HepG2 (cell line): Measurements from ENCODE around the gene IRF6. TPM values are rescaled to one million over a fixed set of nuclear protein-coding genes. Genes with fewer than 3 reads are reported as not detected.

Experiments used
- ATAC-seq: fragments of 200-7000 bp; cut with Tn5 transposase; 3 replicates; pipeline ENCODE4 v1.9.1; 2020; ENCODE audit warnings: mild to moderate bottlenecking, moderate library complexity
- BruUV-seq: library from RNA; stranded (reverse); fragments of 400-500 nt; replicated peaks from 2 replicates; lab custom pipeline; 2021; lab: Mats Ljungman, UMichigan
- CTCF ChIA-PET: fragments of 300-600 bp; formaldehyde crosslinking; extraction: SDS; loops from one replicate; lab custom pipeline; 2021; ENCODE audit warnings: low total read pairs, inconsistent platforms, low intra/inter-chr PET ratio; lab: Yijun Ruan, JAX
- POLR2A ChIA-PET: fragments of 350-600 bp; sonication (Branson Sonifier 250); formaldehyde crosslinking; loops from one replicate; lab custom pipeline; 2020; ENCODE audit warnings: antibody characterized with exemption, inconsistent platforms; lab: Yijun Ruan, JAX
- DNase-seq: peaks from one replicate; pipeline ENCODE4 v3.0.0-alpha.2; 2015; ENCODE audit warnings: low spot score
- FAIRE-seq: peaks from 3 replicates; lab custom pipeline; 2011; peaks lifted over from hg19 to GRCh38; lab: Jason Lieb, UNC
- H2AFZ ChIP-seq: one replicate; pipeline ENCODE4 v1.6.1; 2011; ENCODE audit warnings: low read length, inconsistent platforms
- H3K27ac ChIP-seq: fragments of 300-600 bp; 3 replicates; pipeline ENCODE4 v1.8.0; 2011; ENCODE audit warnings: mixed run types, mild to moderate bottlenecking, mixed read lengths, low read length, inconsistent platforms; ENCODE audit not compliant: insufficient read depth; ENCODE audit errors: extremely low read length
- H3K27me3 ChIP-seq, 2 experiments: fragments of 200-600 bp in 1 of 2; 2 replicates in 1 of 2; 3 replicates in 1 of 2; pipeline versions ENCODE4 v1.6.0 to v1.8.0; 2011; ENCODE audit warnings: low read length in 2 of 2, mild to moderate bottlenecking in 2 of 2, moderate library complexity in 2 of 2, inconsistent platforms in 1 of 2; ENCODE audit not compliant: insufficient read depth in 2 of 2, control insufficient read depth in 1 of 2
- H3K36me3 ChIP-seq, 2 experiments: fragments of 200-600 bp in 1 of 2; replicated peaks in 1 of 2; 2 replicates in 1 of 2; 3 replicates in 1 of 2; pipeline versions ENCODE4 v1.5.1 to v1.8.0; 2011; ENCODE audit warnings: low read length in 2 of 2, inconsistent platforms in 1 of 2; ENCODE audit not compliant: insufficient read depth in 2 of 2, control insufficient read depth in 1 of 2
- H3K4me1 ChIP-seq: 2 replicates; pipeline ENCODE4 v1.5.1; 2012; ENCODE audit warnings: low read length, inconsistent platforms; ENCODE audit not compliant: insufficient read depth
- H3K4me2 ChIP-seq: 2 replicates; pipeline ENCODE4 v1.6.0; 2011; ENCODE audit warnings: low read depth, low read length, inconsistent platforms
- H3K4me3 ChIP-seq, 3 experiments: fragments of 200-600 bp in 1 of 3; sonication (generic), shearing (Covaris generic) in 1 of 3; replicated peaks in 1 of 3; 2 replicates each; pipeline ENCODE4 v1.5.1; 2011 to 2016; ENCODE audit warnings: low read length in 3 of 3, inconsistent platforms in 2 of 3, low read depth in 2 of 3, mild to moderate bottlenecking in 2 of 3, control low read depth in 1 of 3, mixed read lengths in 1 of 3; ENCODE audit not compliant: insufficient read depth in 1 of 3
- H3K79me2 ChIP-seq: one replicate; pipeline ENCODE4 v1.6.1; 2011; ENCODE audit warnings: low read length, inconsistent platforms; ENCODE audit not compliant: insufficient read depth
- H3K9ac ChIP-seq: 2 replicates; pipeline ENCODE4 v1.6.0; 2011; ENCODE audit warnings: mild to moderate bottlenecking, low read depth, low read length, inconsistent platforms; ENCODE audit not compliant: insufficient read depth
- H3K9me3 ChIP-seq: 2 replicates; pipeline ENCODE4 v1.5.1; 2012; ENCODE audit warnings: mild to moderate bottlenecking, low read length
- H4K20me1 ChIP-seq: 2 replicates; pipeline ENCODE4 v1.6.0; 2011; ENCODE audit warnings: inconsistent platforms, mild to moderate bottlenecking, low read length, moderate library complexity; ENCODE audit not compliant: insufficient read depth
- CHD4 ChIP-seq: fragments of 200-600 bp; sonication (generic); IDR thresholded peaks from 2 replicates; pipeline ENCODE4 v1.7.0; 2017; ENCODE audit warnings: mild to moderate bottlenecking, low read length, borderline replicate concordance
- ETV5 ChIP-seq: IDR thresholded peaks from 2 replicates; pipeline ENCODE4 v1.6.1; 2018; ENCODE audit warnings: missing biosample characterization, missing genetic modification reagents, inconsistent platforms, borderline replicate concordance
- JDP2 ChIP-seq: sonication (generic); formaldehyde crosslinking; IDR thresholded peaks from 2 replicates; pipeline ENCODE4 v1.8.1; 2022; ENCODE audit warnings: missing genetic modification reagents, borderline replicate concordance
- KLF11 ChIP-seq: IDR thresholded peaks from 2 replicates; pipeline ENCODE4 v1.6.1; 2016; ENCODE audit warnings: missing compliant biosample characterization
- MAFF ChIP-seq: IDR thresholded peaks from 2 replicates; pipeline ENCODE4 v1.6.1; 2011; ENCODE audit warnings: low read depth, low read length, improper control_type of control experiment
- RNF219 ChIP-seq: sonication (generic); formaldehyde crosslinking; IDR thresholded peaks from 2 replicates; pipeline ENCODE4 v1.5.0; 2020; ENCODE audit warnings: mild to moderate bottlenecking, missing genetic modification reagents
- ZNF383 ChIP-seq: sonication (generic); formaldehyde crosslinking; IDR thresholded peaks from 2 replicates; pipeline ENCODE4 v1.4.0; 2020; ENCODE audit warnings: missing genetic modification reagents, mild to moderate bottlenecking, borderline replicate concordance
- WGBS: methylation state at CpG from one replicate; pipeline ENCODE4 v1.1.6; 2017; ENCODE audit warnings: low lambda C conversion rate; 5-methylcytosine and 5-hydroxymethylcytosine counted together
- in situ Hi-C: cut with HindIII; loops from 2 replicates; pipeline ENCODE4 v1.10.0; 2017; ENCODE audit warnings: low pct_unique_long_range_greater_than_20kb; ENCODE audit not compliant: extremely low pct_ligation_motif_present
- intact Hi-C: fragments of 100-400 bp; cut with micrococcal nuclease; formaldehyde crosslinking; loops from one replicate; pipeline ENCODE4 v1.10.0; 2022; ENCODE audit not compliant: unreplicated experiment
- polyA plus RNA-seq, 8 experiments: library from polyadenylated mRNA; depleted of rRNA in 3 of 8; stranded (reverse) in 7 of 8; unstranded in 1 of 8; fragments of >200 nt; fragmentation: Illumina TruSeq in 4 of 8; extraction: Trizol in 4 of 8; gene quantifications; 2 replicates each; pipeline versions ENCODE4 v1.2.1 to v1.2.3, GENCODE V29; 2011 to 2016; ENCODE audit warnings: low read depth in 4 of 8, missing spikeins in 1 of 8, mixed read lengths in 1 of 8; ENCODE audit not compliant: insufficient read depth in 1 of 8
- total RNA-seq, 5 experiments: library from RNA; depleted of rRNA; stranded (reverse); fragments of >200 nt; fragmentation: Illumina TruSeq; extraction: Trizol; gene quantifications; 2 replicates each; pipeline ENCODE4 v1.2.3, GENCODE V29; 2016; ENCODE audit warnings: low read depth in 1 of 5
- TF ChIP-seq, protein P1 (sequence below): IDR thresholded peaks from 2 replicates; pipeline ENCODE4 v1.6.1; 2016; ENCODE audit warnings: missing biosample characterization, missing genetic modification reagents, low read depth
- TF ChIP-seq, protein P2 (sequence below), 2 experiments: sonication (generic) in 1 of 2; formaldehyde crosslinking in 1 of 2; IDR thresholded peaks; 2 replicates each; pipeline versions ENCODE4 v1.4.0 to v1.6.1; 2018 to 2020; ENCODE audit warnings: missing genetic modification reagents in 2 of 2, borderline replicate concordance in 1 of 2, low read depth in 1 of 2, mild to moderate bottlenecking in 1 of 2, missing biosample characterization in 1 of 2

The IRF6 gene
- total and polyA plus RNA-seq, 2 of the 13 experiments (the other 11 are each of a cell fraction or from before 2014, with no cell fraction given), result 0.02 TPM; not detected in 1

DNA sequence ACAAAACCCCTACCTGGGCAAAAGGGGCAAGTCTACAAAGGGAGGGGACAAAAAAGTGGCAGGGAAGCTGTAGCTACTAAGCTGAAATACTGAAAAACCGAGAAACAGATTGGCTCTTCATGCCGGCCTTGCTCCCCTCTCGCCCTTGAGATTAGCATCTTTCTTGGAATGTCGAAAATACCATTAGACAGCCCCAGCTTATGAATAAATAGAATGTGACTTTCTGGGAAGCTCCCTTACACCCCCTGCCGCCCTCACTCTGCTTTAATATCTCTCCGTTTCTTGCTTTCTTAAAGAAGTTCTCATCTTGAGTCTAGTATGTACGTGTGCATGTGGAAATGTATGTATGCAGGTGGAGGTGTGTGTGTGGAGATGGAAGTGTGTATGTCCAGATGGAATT lies 36.0 kb downstream of the IRF6 start:
- ChIA-PET CTCF (no interaction called here), POLR2A (no interaction called here)
- intact Hi-C loops, result loop anchor here (1.0 kb wide), 1 partner anchor 22 kb away; no protein-coding TSS in a partner anchor
- no peak overlapping the region for H2AFZ ChIP-seq
- H4K20me1 ChIP-seq, result no peaks in the 10 kb centered on the region
- FAIRE-seq (no peak), DNase-seq (no peak), ATAC-seq (no peak)
- no peak overlapping the region for H3K4me2 ChIP-seq
- H3K79me2 ChIP-seq, result no peaks in the 10 kb centered on the region
- no peaks in the 10 kb centered on the region for H3K4me1 ChIP-seq
- H3K9ac ChIP-seq, result no peak overlapping the region
- H3K36me3 ChIP-seq, result no peaks in the 10 kb centered on the region
- TF ChIP-seq, protein P1, sequence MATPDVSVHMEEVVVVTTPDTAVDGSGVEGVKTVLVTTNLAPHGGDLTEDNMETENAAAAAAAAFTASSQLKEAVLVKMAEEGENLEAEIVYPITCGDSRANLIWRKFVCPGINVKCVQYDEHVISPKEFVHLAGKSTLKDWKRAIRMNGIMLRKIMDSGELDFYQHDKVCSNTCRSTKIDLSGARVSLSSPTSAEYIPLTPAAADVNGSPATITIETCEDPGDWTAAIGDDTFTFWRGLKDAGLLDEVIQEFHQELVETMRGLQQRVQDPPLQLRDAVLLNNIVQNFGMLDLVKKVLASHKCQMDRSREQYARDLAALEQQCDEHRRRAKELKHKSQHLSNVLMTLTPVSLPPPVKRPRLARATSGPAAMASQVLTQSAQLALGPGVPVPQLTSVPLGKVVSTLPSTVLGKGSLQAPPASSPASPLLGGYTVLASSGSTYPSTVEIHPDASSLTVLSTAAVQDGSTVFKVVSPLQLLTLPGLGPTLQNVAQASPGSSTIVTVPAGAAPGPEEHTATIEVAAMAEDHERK (CRISPR knock-in tag), result no peak
- H3K27me3 ChIP-seq, result peaks cover 1 to 6% of the 10 kb centered on the region in 2 experiments; a peak in 2 of 5 replicates
- WGBS, result 45% methylated on average over 7 of the region's 7 CpGs
- peaks cover 8% of the 10 kb centered on the region; the same call in 1 of the 2 replicates for H3K9me3 ChIP-seq
- BruUV-seq, result no TSS peak
- H3K4me3 ChIP-seq, result no peak overlapping the region
- in situ Hi-C loops, result no loop called here
- H3K27ac ChIP-seq, result no peak overlapping the region

- H3K4me2 ChIP-seq, result no peak overlapping the region
- FAIRE-seq, result no peak
- H3K4me3 ChIP-seq, result no peak overlapping the region
- no peak for ATAC-seq
- no peak overlapping the region for H2AFZ ChIP-seq
- H3K9ac ChIP-seq, result no peak overlapping the region
- H3K4me1 ChIP-seq, result no peaks in the 10 kb centered on the region
- H3K36me3 ChIP-seq, result no peaks in the 10 kb centered on the region
- no peaks in the 10 kb centered on the region for H4K20me1 ChIP-seq
- TF ChIP-seq MAFF, result no peak
- no peak for TF ChIP-seq KLF11 (CRISPR knock-in tag)
- TF ChIP-seq CHD4, result no peak
- no peak for TF ChIP-seq ZNF383 (CRISPR knock-in tag)
- TF ChIP-seq ETV5 (CRISPR knock-in tag), result no peak
- TF ChIP-seq, protein P2, sequence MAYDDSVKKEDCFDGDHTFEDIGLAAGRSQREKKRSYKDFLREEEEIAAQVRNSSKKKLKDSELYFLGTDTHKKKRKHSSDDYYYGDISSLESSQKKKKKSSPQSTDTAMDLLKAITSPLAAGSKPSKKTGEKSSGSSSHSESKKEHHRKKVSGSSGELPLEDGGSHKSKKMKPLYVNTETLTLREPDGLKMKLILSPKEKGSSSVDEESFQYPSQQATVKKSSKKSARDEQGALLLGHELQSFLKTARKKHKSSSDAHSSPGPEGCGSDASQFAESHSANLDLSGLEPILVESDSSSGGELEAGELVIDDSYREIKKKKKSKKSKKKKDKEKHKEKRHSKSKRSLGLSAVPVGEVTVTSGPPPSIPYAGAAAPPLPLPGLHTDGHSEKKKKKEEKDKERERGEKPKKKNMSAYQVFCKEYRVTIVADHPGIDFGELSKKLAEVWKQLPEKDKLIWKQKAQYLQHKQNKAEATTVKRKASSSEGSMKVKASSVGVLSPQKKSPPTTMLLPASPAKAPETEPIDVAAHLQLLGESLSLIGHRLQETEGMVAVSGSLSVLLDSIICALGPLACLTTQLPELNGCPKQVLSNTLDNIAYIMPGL (CRISPR knock-in tag; IDR thresholded peaks at IDR 0.05; ENCODE audit: borderline replicate concordance in 1 of 2, low read depth in 1 of 2), result no peak
- TF ChIP-seq JDP2 (CRISPR knock-in tag), result no peak
- no peak for TF ChIP-seq RNF219 (CRISPR knock-in tag)
- H3K9me3 ChIP-seq, result peaks cover 8% of the 10 kb centered on the region; the same call in 1 of the 2 replicates
- no peak for DNase-seq
- CTCF ChIA-PET, result no interaction called here
- in situ Hi-C loops, result no loop called here
- intact Hi-C loops, result loop anchor here (1.0 kb wide), 1 partner anchor 21 kb away; no protein-coding TSS in a partner anchor
- WGBS, result 22% methylated on average over 10 of the region's 13 CpGs
- no TSS peak for BruUV-seq
- H3K27me3 ChIP-seq, result peaks cover 1 to 6% of the 10 kb centered on the region in 2 experiments; a peak in 2 of 5 replicates
- POLR2A ChIA-PET, result no interaction called here
- H3K79me2 ChIP-seq, result no peaks in the 10 kb centered on the region
- H3K27ac ChIP-seq, result no peak overlapping the region
Measured at GRCh38 chr1:209769171-209769904, 36.6 kb downstream of the IRF6 start.
